Measurements from ENCODE around the gene CDC14B.

Gene CDC14B

DNA sequence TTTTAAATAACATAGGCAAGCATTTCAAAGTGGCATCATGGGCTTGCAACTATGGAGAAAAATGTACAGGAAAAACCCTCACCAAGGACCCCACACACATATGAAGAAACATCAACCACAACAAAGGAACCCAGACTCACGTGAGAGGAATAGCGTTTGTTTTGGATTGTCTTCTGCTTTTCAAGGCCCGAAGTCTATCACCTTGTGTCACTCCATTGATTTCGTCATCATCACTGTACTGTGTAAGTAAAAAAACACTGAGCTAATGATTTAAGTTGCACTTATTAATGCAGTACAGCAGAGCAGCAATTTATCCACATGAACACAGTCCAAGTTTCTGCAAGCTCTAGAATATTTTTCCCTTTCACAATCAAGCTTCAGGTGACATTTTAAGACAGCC lies 97.3 kb downstream of the CDC14B start:
- H3K4me3 ChIP-seq (replicated peaks; ENCODE audit: low read depth, low read length): no peak overlapping the region
- TF ChIP-seq, protein P1, sequence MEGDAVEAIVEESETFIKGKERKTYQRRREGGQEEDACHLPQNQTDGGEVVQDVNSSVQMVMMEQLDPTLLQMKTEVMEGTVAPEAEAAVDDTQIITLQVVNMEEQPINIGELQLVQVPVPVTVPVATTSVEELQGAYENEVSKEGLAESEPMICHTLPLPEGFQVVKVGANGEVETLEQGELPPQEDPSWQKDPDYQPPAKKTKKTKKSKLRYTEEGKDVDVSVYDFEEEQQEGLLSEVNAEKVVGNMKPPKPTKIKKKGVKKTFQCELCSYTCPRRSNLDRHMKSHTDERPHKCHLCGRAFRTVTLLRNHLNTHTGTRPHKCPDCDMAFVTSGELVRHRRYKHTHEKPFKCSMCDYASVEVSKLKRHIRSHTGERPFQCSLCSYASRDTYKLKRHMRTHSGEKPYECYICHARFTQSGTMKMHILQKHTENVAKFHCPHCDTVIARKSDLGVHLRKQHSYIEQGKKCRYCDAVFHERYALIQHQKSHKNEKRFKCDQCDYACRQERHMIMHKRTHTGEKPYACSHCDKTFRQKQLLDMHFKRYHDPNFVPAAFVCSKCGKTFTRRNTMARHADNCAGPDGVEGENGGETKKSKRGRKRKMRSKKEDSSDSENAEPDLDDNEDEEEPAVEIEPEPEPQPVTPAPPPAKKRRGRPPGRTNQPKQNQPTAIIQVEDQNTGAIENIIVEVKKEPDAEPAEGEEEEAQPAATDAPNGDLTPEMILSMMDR (IDR thresholded peaks at IDR 0.05; ENCODE audit: low read depth, low read length, missing control alignments): no peak
- DNase-seq (ENCODE audit: extremely low read depth, low read depth): no peak

DNA sequence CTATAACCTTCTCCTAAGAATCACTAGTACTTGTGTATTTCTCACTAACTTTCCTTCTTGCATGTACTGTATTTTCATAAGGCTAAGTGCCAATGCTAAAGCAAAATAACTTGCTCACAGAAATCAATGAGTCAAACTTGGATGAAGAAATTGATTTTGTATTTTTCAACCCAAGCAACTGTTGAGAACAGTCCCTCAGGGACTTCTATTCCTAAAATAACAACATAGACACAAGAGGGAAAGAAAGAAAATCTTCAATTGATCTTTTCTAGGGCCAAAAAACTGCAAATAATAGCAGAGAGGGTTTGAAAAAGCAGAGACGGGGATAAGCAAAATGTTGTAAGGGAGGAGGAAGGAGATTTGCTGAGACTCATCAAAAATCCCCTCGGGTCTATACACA lies 99.9 kb downstream of the CDC14B start:
- DNase-seq (ENCODE audit: extremely low read depth, low read depth): no peak
- no peak overlapping the region for H3K4me3 ChIP-seq (replicated peaks; ENCODE audit: low read depth, low read length)
- TF ChIP-seq, protein P1 (IDR thresholded peaks at IDR 0.05; ENCODE audit: low read depth, low read length, missing control alignments): no peak

GRCh38 chr9:96519095-96519494 lies 100.5 kb downstream of the CDC14B start:
- H3K4me3 ChIP-seq (replicated peaks; ENCODE audit: low read depth, low read length): no peak overlapping the region
- no peak for DNase-seq (ENCODE audit: extremely low read depth, low read depth)
- TF ChIP-seq, protein P1 (IDR thresholded peaks at IDR 0.05; ENCODE audit: low read depth, low read length, missing control alignments): no peak

GRCh38 chr9:96515621-96516470 lies 103.8 kb downstream of the CDC14B start:
- TF ChIP-seq, protein P1 (IDR thresholded peaks at IDR 0.05; ENCODE audit: low read depth, low read length, missing control alignments): no peak
- H3K4me3 ChIP-seq (replicated peaks; ENCODE audit: low read depth, low read length): no peak overlapping the region
- DNase-seq (ENCODE audit: extremely low read depth, low read depth): no peak

- TF ChIP-seq, protein P1 (IDR thresholded peaks at IDR 0.05; ENCODE audit: low read depth, low read length, missing control alignments): no peak
- H3K4me3 ChIP-seq (replicated peaks; ENCODE audit: low read depth, low read length): no peak overlapping the region
- DNase-seq (ENCODE audit: extremely low read depth, low read depth): no peak
Observed at GRCh38 chr9:96514800-96515158, 104.9 kb downstream of the CDC14B start.

DNA sequence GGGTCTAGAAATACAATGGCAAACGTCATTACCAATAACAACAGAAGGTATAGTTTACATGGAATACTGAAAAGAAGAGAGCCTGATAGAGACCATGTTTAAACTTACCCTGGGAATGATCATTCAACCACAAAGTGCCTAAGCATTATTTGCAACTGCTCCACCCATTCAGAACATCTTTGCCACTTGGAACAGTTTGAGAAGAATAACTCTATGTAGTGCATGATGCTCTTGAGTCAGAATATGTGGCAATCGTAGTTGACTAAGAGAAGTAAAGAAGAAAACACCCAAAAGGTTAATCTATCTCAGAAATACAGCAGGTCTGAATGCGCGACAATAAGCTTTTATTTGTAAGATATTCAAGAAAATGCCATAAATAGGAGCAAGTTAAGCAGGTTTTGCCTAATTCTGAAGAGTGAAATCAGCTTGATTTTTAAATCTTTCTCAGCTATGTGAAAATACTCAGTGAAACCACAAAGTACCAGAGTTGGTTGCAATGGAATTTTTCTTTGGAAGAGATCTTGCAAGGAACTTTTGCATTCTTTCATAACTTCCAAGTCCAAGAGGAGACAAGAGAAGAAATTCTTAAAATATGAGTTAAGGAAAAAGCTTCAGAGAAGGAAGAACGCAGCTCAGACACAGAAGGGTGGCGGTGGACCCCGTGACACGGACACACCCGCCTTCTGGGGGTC lies 105.4 kb downstream of the CDC14B start:
- no peak overlapping the region for H3K4me3 ChIP-seq (replicated peaks; ENCODE audit: low read depth, low read length)
- no peak for DNase-seq (ENCODE audit: extremely low read depth, low read depth)
- TF ChIP-seq, protein P1 (IDR thresholded peaks at IDR 0.05; ENCODE audit: low read depth, low read length, missing control alignments): no peak
